GM19372 (cell line): ENCODE data around the gene BMPR2.
"Not testable (repeated sequence)": the region's sequence is repeated elsewhere in the genome, so short reads cannot be mapped to it uniquely, and the experiment has no call there.

Experiments used
- ATAC-seq: cut with Tn5 transposase; IDR thresholded peaks from one replicate; pipeline ENCODE4 v1.9.1; 2021; ENCODE audit warnings: mild to moderate bottlenecking, low read depth, moderate library complexity; ENCODE audit not compliant: unreplicated experiment

The BMPR2 gene

GRCh38 chr2:202514732-202515131, 138.6 kb downstream of the BMPR2 start:
- ATAC-seq: no peak

- ATAC-seq: no peak
Observed at GRCh38 chr2:202519453-202519852, 143.3 kb downstream of the BMPR2 start.

- no peak for ATAC-seq
Observed at GRCh38 chr2:202521470-202521869, 145.3 kb downstream of the BMPR2 start.

GRCh38 chr2:202529389-202529788, 153.3 kb downstream of the BMPR2 start:
- no peak for ATAC-seq

GRCh38 chr2:202530038-202530437, 153.9 kb downstream of the BMPR2 start:
- no peak for ATAC-seq

GRCh38 chr2:202535290-202535689, 159.2 kb downstream of the BMPR2 start:
- ATAC-seq: not testable (repeated sequence)

- no peak for ATAC-seq
Observed at GRCh38 chr2:202541137-202541536, 165.0 kb downstream of the BMPR2 start.

GRCh38 chr2:202542142-202542541, 166.0 kb downstream of the BMPR2 start:
- ATAC-seq: no peak

- ATAC-seq: no peak
Observed at GRCh38 chr2:202545523-202545922, 169.4 kb downstream of the BMPR2 start.

GRCh38 chr2:202545931-202546330, 169.8 kb downstream of the BMPR2 start:
- no peak for ATAC-seq

- ATAC-seq: not testable (repeated sequence)
Observed at GRCh38 chr2:202546499-202547141, 170.5 kb downstream of the BMPR2 start.

GRCh38 chr2:202548240-202548639, 172.1 kb downstream of the BMPR2 start:
- ATAC-seq: no peak

- not testable (repeated sequence) for ATAC-seq
Observed at GRCh38 chr2:202551000-202551399, 174.9 kb downstream of the BMPR2 start.

- ATAC-seq: no peak
Observed at GRCh38 chr2:202555356-202555755, 179.2 kb downstream of the BMPR2 start.

GRCh38 chr2:202560200-202560599, 184.1 kb downstream of the BMPR2 start:
- ATAC-seq: no peak

GRCh38 chr2:202564226-202564625, 188.1 kb downstream of the BMPR2 start:
- no peak for ATAC-seq

GRCh38 chr2:202566286-202566685, 190.2 kb downstream of the BMPR2 start:
- no peak for ATAC-seq

- no peak for ATAC-seq
Observed at GRCh38 chr2:202574541-202574940, 198.4 kb downstream of the BMPR2 start.

GRCh38 chr2:202575194-202575593, 199.1 kb downstream of the BMPR2 start:
- ATAC-seq: not testable (repeated sequence)

- ATAC-seq: no peak
Observed at GRCh38 chr2:202577250-202578183, 201.4 kb downstream of the BMPR2 start.

GRCh38 chr2:202582846-202583245, 206.7 kb downstream of the BMPR2 start:
- not testable (repeated sequence) for ATAC-seq
